Liver (tissue), 9 donors: ENCODE results near the gene PKDREJ. TPM values are rescaled to one million over a fixed set of nuclear protein-coding genes. Genes with fewer than 3 reads are reported as not detected.

Experiments used
- DNase-seq: peaks from one replicate; pipeline ENCODE4 v3.0.0-alpha.2; 2017; ENCODE audit warnings: low spot score
- H3K27ac ChIP-seq, 2 donors: one replicate each; pipeline ENCODE4 v1.7.0; 2013; ENCODE audit warnings: inconsistent platforms in 2 of 2, low read length in 2 of 2, control low read depth in 1 of 2, low read depth in 1 of 2, mild to moderate bottlenecking in 1 of 2
- H3K27me3 ChIP-seq, 4 donors: one replicate each; pipeline versions ENCODE4 v1.6.1 to v1.7.0; 2013; ENCODE audit warnings: low read length in 3 of 4, inconsistent platforms in 1 of 4, mild to moderate bottlenecking in 1 of 4, moderate library complexity in 1 of 4; ENCODE audit not compliant: control insufficient read depth in 4 of 4, insufficient read depth in 4 of 4
- H3K36me3 ChIP-seq, 4 donors: one replicate each; pipeline versions ENCODE4 v1.6.1 to v1.7.0; 2013; ENCODE audit warnings: low read length in 3 of 4, mild to moderate bottlenecking in 3 of 4, low read depth in 1 of 4, moderate library complexity in 1 of 4; ENCODE audit not compliant: control insufficient read depth in 4 of 4, insufficient read depth in 3 of 4
- H3K4me1 ChIP-seq, 4 donors: one replicate each; pipeline versions ENCODE4 v1.6.1 to v1.7.0; 2013; ENCODE audit warnings: low read length in 3 of 4, mild to moderate bottlenecking in 3 of 4, moderate library complexity in 1 of 4; ENCODE audit not compliant: control insufficient read depth in 4 of 4, insufficient read depth in 4 of 4
- H3K4me3 ChIP-seq, 3 donors: one replicate each; pipeline versions ENCODE4 v1.6.1 to v1.7.0; 2013; ENCODE audit warnings: low read length in 3 of 3, control low read depth in 1 of 3, low read depth in 1 of 3, mild to moderate bottlenecking in 1 of 3
- H3K9ac ChIP-seq, 2 donors: one replicate each; pipeline ENCODE4 v1.7.0; 2013; ENCODE audit warnings: low read length in 2 of 2, mild to moderate bottlenecking in 2 of 2, moderate library complexity in 2 of 2, control low read depth in 1 of 2, low read depth in 1 of 2
- H3K9me3 ChIP-seq, 4 donors: one replicate each; pipeline versions ENCODE4 v1.6.1 to v1.7.0; 2013; ENCODE audit warnings: low read length in 3 of 4; ENCODE audit not compliant: control insufficient read depth in 4 of 4
- ATF3 ChIP-seq: IDR thresholded peaks from 2 replicates; pipeline ENCODE4 v1.6.1; 2016; ENCODE audit warnings: antibody characterized with exemption
- EGR1 ChIP-seq, 2 donors: IDR thresholded peaks; 2 replicates each; pipeline ENCODE4 v1.6.1; 2016 to 2018; ENCODE audit warnings: antibody characterized with exemption in 2 of 2, low read depth in 2 of 2
- FOXA1 ChIP-seq: IDR thresholded peaks from 2 replicates; pipeline ENCODE4 v1.6.1; 2016; ENCODE audit warnings: antibody characterized with exemption
- FOXA2 ChIP-seq: IDR thresholded peaks from 2 replicates; pipeline ENCODE4 v1.6.1; 2016; ENCODE audit warnings: antibody characterized with exemption
- GABPA ChIP-seq, 2 donors: IDR thresholded peaks in 1 of 2; conservative IDR thresholded peaks in 1 of 2; 2 replicates each; pipeline ENCODE4 v1.6.1; 2016; ENCODE audit warnings: antibody characterized with exemption in 2 of 2, mild to moderate bottlenecking in 1 of 2, moderate library complexity in 1 of 2
- HNF4A ChIP-seq, 2 donors: conservative IDR thresholded peaks; 2 replicates each; pipeline ENCODE4 v1.6.1; 2016; ENCODE audit warnings: antibody characterized with exemption in 2 of 2, mild to moderate bottlenecking in 2 of 2
- HNF4G ChIP-seq: IDR thresholded peaks from 2 replicates; pipeline ENCODE4 v1.6.1; 2016; ENCODE audit warnings: antibody characterized with exemption
- JUND ChIP-seq, 2 donors: IDR thresholded peaks; 2 replicates each; pipeline ENCODE4 v1.6.1; 2016; ENCODE audit warnings: antibody characterized with exemption in 2 of 2
- MAX ChIP-seq: IDR thresholded peaks from 2 replicates; pipeline ENCODE4 v1.6.1; 2016; ENCODE audit warnings: antibody characterized with exemption
- NR2F2 ChIP-seq: IDR thresholded peaks from 2 replicates; pipeline ENCODE4 v1.6.1; 2016; ENCODE audit warnings: antibody characterized with exemption
- RAD21 ChIP-seq, 2 donors: IDR thresholded peaks; 2 replicates each; pipeline ENCODE4 v1.6.1; 2016; ENCODE audit warnings: antibody characterized with exemption in 2 of 2, mild to moderate bottlenecking in 2 of 2
- RXRA ChIP-seq, 2 donors: IDR thresholded peaks; 2 replicates each; pipeline ENCODE4 v1.6.1; 2017 to 2018; ENCODE audit warnings: antibody characterized with exemption in 2 of 2, mild to moderate bottlenecking in 1 of 2
- SP1 ChIP-seq: IDR thresholded peaks from 2 replicates; pipeline ENCODE4 v1.6.1; 2018; ENCODE audit warnings: antibody characterized with exemption, mild to moderate bottlenecking
- TAF1 ChIP-seq: conservative IDR thresholded peaks from 2 replicates; pipeline ENCODE4 v1.6.1; 2016; ENCODE audit warnings: antibody characterized with exemption, mild to moderate bottlenecking
- YY1 ChIP-seq: IDR thresholded peaks from 2 replicates; pipeline ENCODE4 v1.6.1; 2016; ENCODE audit warnings: antibody characterized with exemption, mild to moderate bottlenecking
- ZBTB33 ChIP-seq: IDR thresholded peaks from 2 replicates; pipeline ENCODE4 v1.6.1; 2016; ENCODE audit warnings: antibody characterized with exemption
- WGBS: extraction: QIAGEN DNeasy Blood & Tissue Kit; methylation state at CpG from one replicate; pipeline ENCODE4 v1.1.7; 2013; 5-methylcytosine and 5-hydroxymethylcytosine counted together
- polyA plus RNA-seq, 2 donors: library from polyadenylated mRNA; stranded (reverse) in 1 of 2; unstranded in 1 of 2; fragments of 200-250 nt in 1 of 2; fragments of >200 nt in 1 of 2; fragmentation: Nextera tagmentation in 1 of 2; extraction: Ambion mirVana in 1 of 2; gene quantifications; one replicate each; pipeline versions ENCODE4 v1.2.1 to v1.2.3, GENCODE V29; 2013 to 2015
- total RNA-seq, 2 donors: library from RNA; depleted of rRNA; stranded (reverse); fragments of >200 nt; gene quantifications; one replicate each; pipeline ENCODE4 v1.2.3, GENCODE V29; 2014
- TF ChIP-seq, protein P1 (sequence below): fragments of 150-350 bp; IDR thresholded peaks from 2 replicates; pipeline ENCODE4 v1.5.1; 2017; ENCODE audit warnings: improper control_type of control experiment, low read depth, low read length; ENCODE audit not compliant: missing input control
- TF ChIP-seq, protein P2 (sequence below): IDR thresholded peaks from 2 replicates; pipeline ENCODE4 v1.6.1; 2016; ENCODE audit warnings: antibody characterized with exemption, mild to moderate bottlenecking
- donor health status: healthy.
- donor health status: healthy.
- donor health status: healthy.
- donor health status: healthy.
- donor health status: healthy.

Gene PKDREJ
- total and polyA plus RNA-seq, 4 donors: under 0.01 to 0.05 (median 0.02) TPM

DNA sequence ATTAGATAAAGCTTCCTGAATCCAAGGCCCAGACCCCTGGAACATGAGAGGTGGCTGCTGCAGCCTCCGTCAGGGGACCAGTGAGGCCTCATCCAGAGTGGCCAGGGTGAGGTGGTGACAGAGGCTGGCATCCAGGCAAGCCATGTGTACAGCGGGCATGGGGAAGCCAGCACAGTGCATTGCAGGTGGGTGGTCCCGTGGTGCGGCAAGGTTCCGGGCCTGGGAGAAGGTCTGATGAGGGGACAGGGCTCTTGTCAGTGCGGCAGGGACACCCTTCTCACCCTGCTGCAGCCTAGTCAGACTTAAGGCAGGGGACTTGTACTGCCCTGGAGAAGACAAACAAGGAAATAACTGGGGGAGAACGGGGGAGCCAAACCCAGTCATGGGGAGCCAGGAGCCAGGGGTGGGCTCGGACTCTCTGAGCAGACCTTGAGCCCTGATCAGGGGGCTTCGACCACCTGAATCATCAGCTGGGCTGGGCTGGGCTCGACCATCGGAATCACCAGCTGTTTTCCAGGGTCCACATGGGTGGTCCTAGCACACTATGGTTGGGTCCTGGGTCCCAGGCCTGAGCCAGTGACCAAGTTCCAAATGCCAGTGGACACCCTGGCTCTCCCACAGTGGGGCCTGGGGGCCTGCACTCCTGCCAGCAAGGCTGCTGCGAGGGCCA lies 9.8 kb upstream of the PKDREJ start:
- no peak overlapping the region for H3K9ac ChIP-seq
- no peaks in the 10 kb centered on the region for H3K27me3 ChIP-seq
- no peak overlapping the region for H3K27ac ChIP-seq
- no peak overlapping the region for H3K4me3 ChIP-seq
- TF ChIP-seq EGR1 (IDR thresholded peaks at IDR 0.05; ENCODE audit: low read depth in 2 of 2) (no peak), NR2F2 (no peak), JUND (IDR thresholded peaks at IDR 0.05) (no peak), TAF1 (no peak), RAD21 (IDR thresholded peaks at IDR 0.05) (no peak), MAX (no peak), SP1 (no peak), GABPA (IDR thresholded peaks at IDR 0.05 in 1 of 2, conservative IDR thresholded peaks at IDR 0.05 in 1 of 2) (no peak), HNF4G (no peak), HNF4A (conservative IDR thresholded peaks at IDR 0.05) (no peak), RXRA (IDR thresholded peaks at IDR 0.05) (no peak), ATF3 (no peak), YY1 (no peak), ZBTB33 (no peak), FOXA2 (no peak), FOXA1 (no peak)
- TF ChIP-seq, protein P1, sequence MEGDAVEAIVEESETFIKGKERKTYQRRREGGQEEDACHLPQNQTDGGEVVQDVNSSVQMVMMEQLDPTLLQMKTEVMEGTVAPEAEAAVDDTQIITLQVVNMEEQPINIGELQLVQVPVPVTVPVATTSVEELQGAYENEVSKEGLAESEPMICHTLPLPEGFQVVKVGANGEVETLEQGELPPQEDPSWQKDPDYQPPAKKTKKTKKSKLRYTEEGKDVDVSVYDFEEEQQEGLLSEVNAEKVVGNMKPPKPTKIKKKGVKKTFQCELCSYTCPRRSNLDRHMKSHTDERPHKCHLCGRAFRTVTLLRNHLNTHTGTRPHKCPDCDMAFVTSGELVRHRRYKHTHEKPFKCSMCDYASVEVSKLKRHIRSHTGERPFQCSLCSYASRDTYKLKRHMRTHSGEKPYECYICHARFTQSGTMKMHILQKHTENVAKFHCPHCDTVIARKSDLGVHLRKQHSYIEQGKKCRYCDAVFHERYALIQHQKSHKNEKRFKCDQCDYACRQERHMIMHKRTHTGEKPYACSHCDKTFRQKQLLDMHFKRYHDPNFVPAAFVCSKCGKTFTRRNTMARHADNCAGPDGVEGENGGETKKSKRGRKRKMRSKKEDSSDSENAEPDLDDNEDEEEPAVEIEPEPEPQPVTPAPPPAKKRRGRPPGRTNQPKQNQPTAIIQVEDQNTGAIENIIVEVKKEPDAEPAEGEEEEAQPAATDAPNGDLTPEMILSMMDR: no peak
- TF ChIP-seq, protein P2, sequence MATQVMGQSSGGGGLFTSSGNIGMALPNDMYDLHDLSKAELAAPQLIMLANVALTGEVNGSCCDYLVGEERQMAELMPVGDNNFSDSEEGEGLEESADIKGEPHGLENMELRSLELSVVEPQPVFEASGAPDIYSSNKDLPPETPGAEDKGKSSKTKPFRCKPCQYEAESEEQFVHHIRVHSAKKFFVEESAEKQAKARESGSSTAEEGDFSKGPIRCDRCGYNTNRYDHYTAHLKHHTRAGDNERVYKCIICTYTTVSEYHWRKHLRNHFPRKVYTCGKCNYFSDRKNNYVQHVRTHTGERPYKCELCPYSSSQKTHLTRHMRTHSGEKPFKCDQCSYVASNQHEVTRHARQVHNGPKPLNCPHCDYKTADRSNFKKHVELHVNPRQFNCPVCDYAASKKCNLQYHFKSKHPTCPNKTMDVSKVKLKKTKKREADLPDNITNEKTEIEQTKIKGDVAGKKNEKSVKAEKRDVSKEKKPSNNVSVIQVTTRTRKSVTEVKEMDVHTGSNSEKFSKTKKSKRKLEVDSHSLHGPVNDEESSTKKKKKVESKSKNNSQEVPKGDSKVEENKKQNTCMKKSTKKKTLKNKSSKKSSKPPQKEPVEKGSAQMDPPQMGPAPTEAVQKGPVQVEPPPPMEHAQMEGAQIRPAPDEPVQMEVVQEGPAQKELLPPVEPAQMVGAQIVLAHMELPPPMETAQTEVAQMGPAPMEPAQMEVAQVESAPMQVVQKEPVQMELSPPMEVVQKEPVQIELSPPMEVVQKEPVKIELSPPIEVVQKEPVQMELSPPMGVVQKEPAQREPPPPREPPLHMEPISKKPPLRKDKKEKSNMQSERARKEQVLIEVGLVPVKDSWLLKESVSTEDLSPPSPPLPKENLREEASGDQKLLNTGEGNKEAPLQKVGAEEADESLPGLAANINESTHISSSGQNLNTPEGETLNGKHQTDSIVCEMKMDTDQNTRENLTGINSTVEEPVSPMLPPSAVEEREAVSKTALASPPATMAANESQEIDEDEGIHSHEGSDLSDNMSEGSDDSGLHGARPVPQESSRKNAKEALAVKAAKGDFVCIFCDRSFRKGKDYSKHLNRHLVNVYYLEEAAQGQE: no peak
- H3K4me1 ChIP-seq: peaks cover 0 to 23% (median 13%) of the 10 kb centered on the region in 4 donors
- peaks cover 19 to 61% (median 50%) of the 10 kb centered on the region in 4 donors for H3K36me3 ChIP-seq
- no peak for DNase-seq
- H3K9me3 ChIP-seq: no peaks in the 10 kb centered on the region
- 97% methylated on average over 12 of the region's 12 CpGs for WGBS
